Activated T-helper 1 cell treated with Interleukin-2 at 50 U/mL for 16 hours (primary cell): ENCODE results near the gene NSD2.

Source experiments
- DNase-seq: peaks from one replicate; pipeline ENCODE4 v3.0.0-alpha.2; 2020; ENCODE audit warnings: low read depth

Gene NSD2

GRCh38 chr4:1971456-1972200 is 100.4 kb downstream of the NSD2 start:
- no peak for DNase-seq

DNA sequence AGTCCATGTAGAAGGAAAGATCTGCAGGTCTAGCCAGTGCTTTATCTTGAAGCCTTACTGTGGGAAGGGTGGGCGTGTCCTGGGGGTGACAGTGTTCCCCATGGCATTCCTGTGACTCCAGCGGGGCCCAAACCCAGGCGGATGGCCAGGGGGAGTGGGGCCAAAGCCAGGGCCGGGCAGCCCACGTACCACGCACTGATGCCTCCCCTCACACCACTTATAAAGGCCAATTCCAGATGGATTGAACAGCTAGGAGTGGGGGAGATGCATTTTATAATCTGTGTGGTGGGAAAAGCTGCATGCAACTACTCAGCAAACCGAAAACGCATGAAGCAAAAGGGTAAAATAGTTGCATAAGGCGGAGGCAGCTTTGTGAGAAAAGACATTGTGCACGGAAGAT is 101.2 kb downstream of the NSD2 start:
- DNase-seq = no peak

DNA sequence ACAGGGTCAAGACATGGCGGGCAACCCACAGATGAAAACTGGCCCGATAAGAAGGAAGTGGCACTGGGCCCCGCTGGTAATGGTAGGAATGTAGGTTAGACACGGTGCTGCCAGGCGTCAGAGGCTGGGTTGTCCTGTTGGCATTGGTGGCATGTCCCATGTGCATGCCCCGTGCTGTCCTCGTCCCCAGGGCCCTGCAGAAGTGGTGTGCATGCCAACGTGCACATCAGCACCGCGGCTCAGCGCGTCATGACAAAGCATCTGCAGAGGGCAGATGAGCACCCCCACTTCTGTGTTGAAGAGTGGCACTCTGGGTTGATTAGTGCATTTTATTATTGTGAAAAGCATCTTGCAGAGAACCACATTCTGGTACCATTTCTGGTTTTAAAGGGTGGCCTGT is 102.0 kb downstream of the NSD2 start:
- DNase-seq = no peak

GRCh38 chr4:1973661-1974060 is 102.5 kb downstream of the NSD2 start:
- no peak for DNase-seq

GRCh38 chr4:1974840-1975239 is 103.6 kb downstream of the NSD2 start:
- no peak for DNase-seq

DNA sequence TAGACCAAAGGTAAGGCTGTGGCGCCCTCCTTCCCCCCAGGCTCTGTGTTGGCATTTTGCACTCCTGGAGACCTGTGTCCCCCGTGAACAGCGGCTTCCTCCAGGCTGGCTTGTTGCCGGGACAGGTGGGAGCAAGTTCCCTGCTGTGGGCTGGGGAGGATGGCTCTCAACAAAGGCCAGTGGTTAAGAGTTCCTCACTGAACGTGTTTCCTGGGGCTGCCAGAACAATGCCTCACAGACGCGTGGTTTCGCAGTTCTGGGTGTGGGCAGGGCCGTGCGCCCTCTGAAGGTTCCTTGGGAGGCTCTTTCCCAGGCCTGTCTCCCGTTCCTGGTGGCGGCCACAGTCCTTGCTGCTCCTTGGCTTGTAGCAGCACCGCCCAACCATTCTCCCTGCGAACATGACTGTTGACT is 104.2 kb downstream of the NSD2 start:
- DNase-seq = no peak

- no peak for DNase-seq
Observed at GRCh38 chr4:1975880-1976279, 104.7 kb downstream of the NSD2 start.

DNA sequence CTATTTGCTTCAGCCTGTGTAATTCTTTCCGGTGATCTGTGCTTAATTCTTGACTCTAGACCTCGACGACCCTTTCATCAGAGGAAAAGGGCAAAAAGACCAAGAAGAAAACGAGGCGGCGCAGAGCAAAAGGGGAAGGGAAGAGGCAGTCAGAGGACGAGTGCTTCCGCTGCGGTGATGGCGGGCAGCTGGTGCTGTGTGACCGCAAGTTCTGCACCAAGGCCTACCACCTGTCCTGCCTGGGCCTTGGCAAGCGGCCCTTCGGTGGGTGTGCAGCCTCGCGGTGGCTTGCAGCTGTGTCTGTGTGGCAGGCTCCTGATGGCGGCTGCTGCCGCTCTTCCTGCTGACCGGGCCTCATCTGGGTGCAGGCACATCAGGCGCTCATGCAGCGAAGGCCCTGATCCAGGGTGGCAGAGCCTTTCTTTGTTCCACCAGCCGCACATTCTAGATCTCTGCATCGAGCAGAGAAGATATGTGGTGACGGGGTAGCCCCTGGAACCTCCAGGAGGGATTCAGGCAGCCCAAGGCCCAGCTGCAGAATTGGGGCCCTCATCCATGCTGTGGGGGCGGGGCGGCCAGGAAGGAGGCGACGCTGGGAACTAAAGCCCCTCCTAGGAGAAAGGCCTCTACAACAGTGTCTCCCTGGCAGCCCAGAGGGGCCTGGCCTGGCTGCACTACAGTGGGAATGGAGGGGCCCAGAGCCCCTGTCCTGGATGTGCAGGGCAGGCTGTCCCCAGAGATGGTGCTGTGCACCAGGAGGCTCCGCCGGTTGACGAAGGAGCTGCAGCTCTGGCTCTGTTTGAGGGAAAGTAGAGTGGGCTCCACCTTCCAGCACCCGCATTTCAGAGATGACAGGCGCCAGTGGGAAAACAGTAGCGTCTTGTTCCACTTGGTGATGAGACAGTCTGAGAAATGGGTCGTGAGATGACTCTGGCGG is 105.5 kb downstream of the NSD2 start:
- no peak for DNase-seq

GRCh38 chr4:1978226-1978625 is 107.0 kb downstream of the NSD2 start:
- no peak for DNase-seq

GRCh38 chr4:1978741-1979476 is 107.7 kb downstream of the NSD2 start:
- no peak for DNase-seq

GRCh38 chr4:1979477-1980196 is 108.4 kb downstream of the NSD2 start:
- DNase-seq = no peak

- DNase-seq = no peak
Observed at GRCh38 chr4:1980561-1981041, 109.4 kb downstream of the NSD2 start.

DNA sequence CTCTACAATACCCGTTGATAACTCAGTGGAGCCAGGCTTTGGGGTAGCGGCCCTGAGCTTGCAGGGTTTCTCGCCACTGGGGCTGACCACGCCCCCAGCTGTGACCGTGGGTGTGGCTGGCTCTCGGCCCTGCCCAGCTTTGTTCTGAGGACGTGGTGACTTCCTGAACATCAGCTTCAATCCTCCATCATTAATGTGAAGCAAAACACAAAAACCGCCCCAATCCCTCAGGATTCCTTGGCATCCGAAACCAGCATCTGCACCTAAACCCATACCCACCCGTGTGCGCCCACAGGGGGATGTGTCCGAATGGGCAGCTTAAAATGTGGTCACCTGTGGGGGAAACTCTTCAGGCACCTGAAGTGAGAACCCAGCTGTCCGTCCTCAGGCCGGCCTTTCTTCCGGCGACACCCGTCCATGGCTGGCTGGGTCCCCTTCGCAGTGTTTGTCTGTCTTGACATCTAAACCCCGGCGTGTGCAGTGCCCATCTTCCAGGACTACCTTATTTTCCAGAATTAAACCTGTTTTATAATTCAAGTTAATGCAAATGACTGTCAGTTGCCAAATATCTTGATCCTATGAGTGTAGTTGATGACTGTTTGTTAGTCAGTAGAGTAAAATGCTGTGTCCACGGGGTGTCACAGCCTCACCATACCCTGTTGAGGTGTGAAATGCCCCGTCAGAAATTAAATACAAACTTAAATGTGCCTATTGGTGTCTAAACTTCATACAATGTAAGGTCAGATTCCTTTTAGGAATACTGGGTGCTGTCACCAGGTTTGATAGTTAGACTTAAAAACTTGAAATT is 110.3 kb downstream of the NSD2 start:
- no peak for DNase-seq

DNA sequence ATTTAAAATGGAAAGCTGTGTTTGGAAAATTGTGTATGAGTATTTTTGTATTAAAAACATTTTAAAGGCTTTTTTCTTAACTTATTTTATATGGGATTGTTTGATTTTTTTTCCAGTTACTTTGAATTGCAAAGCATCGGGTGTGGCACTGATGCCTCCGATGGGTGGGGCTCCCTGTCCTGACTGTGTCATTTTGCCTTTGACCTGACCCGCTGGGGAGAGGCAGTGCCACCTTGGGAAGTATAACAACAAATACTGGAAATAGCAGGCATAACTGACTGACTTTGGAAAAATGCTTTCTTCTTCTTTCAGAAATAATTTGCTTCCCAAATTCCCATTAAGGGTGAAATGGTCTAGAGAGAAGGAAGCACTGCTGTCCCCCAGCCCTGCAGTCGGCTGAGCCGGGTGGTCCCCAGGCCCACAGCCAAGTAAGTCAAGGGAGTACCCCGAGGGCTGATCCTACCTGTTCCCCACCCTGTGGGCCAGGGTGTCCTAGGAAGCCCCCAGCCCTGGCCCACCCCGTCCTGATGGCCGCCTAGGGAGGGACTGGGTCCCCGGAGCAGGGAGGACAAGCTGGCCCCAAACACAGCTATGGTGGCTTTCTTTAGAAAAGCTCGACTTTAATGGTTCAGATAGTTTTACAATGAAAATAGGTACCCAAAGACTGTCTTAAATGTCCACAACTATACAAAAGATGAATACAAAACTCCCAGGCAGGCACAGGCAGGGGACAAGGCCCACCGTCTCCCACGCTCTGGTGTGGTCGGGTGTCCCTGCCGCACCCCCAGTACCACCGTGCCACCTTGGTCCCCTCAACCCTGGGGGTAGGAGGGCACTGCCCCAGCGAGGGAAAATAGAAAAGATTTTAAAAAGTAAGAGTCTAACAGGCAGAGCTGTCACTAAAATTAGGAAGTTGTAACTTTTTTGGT is 111.2 kb downstream of the NSD2 start:
- DNase-seq = no peak

DNA sequence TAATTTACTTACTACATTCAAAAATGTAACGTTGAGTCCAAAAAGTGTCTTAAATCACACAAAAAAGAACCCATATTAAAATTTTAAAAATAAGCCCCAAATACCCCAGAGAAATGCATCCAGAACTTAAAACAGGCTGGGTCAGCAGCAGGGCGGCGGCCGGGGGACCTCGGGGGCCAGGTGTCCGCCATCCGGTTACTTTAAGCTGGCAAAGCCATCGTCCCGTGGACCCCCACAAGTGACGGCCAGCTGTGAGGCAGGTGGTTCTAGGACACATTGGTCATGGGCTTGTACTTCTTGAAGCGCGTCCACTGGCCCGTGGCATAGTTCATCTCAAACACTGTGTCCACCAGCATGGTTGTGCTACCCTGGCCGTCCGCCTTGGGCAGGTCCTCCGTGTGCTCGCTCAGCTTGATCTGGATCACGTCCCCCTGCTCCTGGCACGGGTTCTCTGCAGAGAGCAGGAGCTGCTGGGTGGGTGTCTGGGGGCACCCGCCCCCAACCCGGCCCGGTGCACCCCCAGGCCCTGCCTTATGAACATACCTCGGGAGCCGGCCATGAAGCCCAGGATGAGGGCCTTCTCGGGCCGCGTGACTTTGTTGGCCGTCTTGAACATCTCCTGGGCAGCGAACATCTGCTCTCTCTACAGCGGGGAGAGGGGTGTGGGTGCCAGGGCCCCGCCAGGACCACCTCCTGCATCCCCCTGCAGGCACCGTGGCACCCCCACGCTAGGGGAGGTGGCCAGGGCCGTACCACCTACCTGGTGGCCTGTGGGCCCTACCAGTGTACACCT is 112.1 kb downstream of the NSD2 start:
- DNase-seq = no peak

DNA sequence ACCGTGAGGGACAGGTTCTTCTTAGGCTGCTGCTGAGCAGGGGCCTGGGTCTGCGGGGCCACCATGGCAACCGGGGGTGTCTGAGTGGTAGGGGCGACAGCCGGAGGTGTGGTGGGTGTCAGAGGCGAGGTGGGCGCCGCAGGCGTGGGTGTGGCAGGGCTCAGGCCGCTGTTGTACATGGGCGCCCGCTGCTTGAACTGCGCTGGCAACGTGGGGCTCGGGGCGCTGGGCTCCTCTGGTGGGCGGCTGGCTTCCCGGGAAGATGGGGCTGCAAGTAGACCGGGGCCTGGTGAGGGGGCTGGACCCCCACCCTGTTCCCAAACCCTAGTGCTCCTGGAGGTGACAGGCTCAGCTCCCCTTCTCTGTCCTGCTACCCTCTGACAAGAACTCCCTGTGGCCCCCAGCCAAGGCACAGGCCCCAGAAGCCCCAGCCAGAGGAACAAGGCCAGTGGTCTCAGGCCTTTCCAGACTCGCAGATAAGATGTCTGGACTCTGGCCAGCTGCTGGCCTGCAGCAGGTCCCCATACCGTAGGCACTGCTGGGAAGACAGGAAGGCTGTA is 112.7 kb downstream of the NSD2 start:
- DNase-seq = no peak

DNA sequence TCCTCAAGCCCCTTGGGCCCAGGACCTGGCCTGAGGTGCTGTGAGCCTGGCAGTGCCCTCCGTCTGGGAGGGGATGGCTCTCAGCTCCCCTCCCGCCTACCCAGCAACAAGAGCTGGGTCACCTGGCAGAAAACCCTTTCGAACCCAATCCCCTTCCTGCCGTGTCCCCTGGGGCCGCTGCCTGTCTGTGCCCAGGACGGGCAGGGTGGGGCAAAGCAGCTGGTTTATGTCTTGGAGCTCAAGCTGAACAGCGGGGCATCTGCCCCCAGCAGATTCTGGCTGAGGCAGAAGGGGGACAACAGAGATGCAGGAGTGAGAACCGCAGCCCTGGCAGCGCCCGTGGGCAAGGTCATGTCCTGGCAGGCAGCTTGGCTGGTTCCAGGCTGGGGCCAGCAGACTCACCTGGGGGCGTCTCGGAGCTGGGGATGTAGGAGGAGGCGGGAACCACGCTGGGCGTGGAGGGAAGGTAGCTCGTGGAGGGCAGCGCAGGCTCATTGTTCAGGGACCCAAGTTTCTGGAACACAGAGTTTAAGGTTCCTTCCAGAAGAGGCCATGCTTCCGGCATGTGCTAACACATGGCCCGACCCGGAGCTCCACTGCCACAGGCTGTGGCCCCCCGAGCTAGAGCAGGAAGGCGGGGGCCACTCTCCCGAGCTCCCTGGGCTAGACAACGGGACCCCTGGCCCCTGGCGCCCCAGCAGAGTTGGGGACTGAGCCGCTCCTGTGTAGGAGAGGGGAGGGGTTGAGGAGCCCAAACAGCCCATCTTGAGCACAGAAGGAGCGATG is 113.4 kb downstream of the NSD2 start:
- DNase-seq = no peak

- no peak for DNase-seq
Observed at GRCh38 chr4:1985294-1985693, 114.1 kb downstream of the NSD2 start.
